Transverse colon (tissue), 3 donors: ENCODE results near the gene MRO.

Experiments
- CTCF ChIP-seq, 5 experiments: fragments of 200-600 bp in 3 of 5; fragments of 450-650 bp in 2 of 5; sonication (generic) in 3 of 5; IDR thresholded peaks; 1 replicate in 2 of 5; 2 replicates in 3 of 5; pipeline ENCODE4 v1.5.1; 2016 to 2017; ENCODE audit warnings: antibody characterized with exemption in 5 of 5, inconsistent platforms in 3 of 5, mild to moderate bottlenecking in 2 of 5, moderate library complexity in 1 of 5
- POLR2A ChIP-seq: fragments of 450-650 bp; IDR thresholded peaks from one replicate; pipeline ENCODE4 v1.6.1; 2016; ENCODE audit warnings: antibody characterized with exemption, mild to moderate bottlenecking, moderate library complexity

GRCh38 chr18:50819027-50819727 lies 639 bp downstream of the MRO start:
- TF ChIP-seq CTCF (IDR thresholded peaks at IDR 0.05) (no peak), POLR2A (no peak)
